ENCODE measurements around the gene TBC1D19.
A peak's percentile ranks its signal among the peaks of the same experiment; 100 is the strongest.
"Not testable (repeated sequence)": the region's sequence is repeated elsewhere in the genome, so short reads cannot be mapped to it uniquely, and the experiment has no call there.

TBC1D19 gene

DNA sequence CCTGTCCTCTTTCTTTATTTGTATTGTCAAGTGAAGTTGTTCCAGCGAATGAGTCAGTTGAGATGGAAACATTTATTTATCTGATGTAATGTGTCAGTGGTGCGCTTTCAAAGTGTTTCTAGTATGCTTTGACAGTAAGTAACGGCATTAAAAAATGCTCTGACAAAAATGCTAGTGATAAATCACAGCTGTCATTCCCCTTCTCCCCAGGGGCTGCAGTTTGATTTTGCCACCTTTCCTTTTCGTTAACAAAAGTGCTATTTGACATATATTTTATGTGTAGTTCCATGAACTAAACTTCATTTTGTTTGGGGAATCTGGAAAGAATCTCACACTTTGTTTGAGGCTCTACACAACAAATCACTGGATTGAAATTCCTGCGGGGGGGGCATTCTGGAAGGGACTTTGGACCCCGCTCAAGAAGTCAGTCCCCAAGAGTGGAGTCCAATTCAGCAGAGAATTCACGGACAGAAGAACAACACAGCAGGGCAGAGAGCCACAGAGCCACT, 7.6 kb upstream of the TBC1D19 start:
- TF ChIP-seq, protein P1, sequence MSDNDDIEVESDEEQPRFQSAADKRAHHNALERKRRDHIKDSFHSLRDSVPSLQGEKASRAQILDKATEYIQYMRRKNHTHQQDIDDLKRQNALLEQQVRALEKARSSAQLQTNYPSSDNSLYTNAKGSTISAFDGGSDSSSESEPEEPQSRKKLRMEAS (IDR thresholded peaks at IDR 0.05; ENCODE audit: low read depth, low read length) = no peak
- TF ChIP-seq MYC (IDR thresholded peaks at IDR 0.05; ENCODE audit: low read depth, low read length) (no peak), POLR2A (IDR thresholded peaks at IDR 0.05; ENCODE audit: extremely low read depth, insufficient read length) (no peak)
- TF ChIP-seq, protein P2, sequence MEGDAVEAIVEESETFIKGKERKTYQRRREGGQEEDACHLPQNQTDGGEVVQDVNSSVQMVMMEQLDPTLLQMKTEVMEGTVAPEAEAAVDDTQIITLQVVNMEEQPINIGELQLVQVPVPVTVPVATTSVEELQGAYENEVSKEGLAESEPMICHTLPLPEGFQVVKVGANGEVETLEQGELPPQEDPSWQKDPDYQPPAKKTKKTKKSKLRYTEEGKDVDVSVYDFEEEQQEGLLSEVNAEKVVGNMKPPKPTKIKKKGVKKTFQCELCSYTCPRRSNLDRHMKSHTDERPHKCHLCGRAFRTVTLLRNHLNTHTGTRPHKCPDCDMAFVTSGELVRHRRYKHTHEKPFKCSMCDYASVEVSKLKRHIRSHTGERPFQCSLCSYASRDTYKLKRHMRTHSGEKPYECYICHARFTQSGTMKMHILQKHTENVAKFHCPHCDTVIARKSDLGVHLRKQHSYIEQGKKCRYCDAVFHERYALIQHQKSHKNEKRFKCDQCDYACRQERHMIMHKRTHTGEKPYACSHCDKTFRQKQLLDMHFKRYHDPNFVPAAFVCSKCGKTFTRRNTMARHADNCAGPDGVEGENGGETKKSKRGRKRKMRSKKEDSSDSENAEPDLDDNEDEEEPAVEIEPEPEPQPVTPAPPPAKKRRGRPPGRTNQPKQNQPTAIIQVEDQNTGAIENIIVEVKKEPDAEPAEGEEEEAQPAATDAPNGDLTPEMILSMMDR (IDR thresholded peaks at IDR 0.05; ENCODE audit: low read depth, low read length) = no peak
- no peak for DNase-seq (ENCODE audit: low read depth)
- H3K4me3 ChIP-seq (ENCODE audit: low read depth, low read length) = no peak overlapping the region

DNA sequence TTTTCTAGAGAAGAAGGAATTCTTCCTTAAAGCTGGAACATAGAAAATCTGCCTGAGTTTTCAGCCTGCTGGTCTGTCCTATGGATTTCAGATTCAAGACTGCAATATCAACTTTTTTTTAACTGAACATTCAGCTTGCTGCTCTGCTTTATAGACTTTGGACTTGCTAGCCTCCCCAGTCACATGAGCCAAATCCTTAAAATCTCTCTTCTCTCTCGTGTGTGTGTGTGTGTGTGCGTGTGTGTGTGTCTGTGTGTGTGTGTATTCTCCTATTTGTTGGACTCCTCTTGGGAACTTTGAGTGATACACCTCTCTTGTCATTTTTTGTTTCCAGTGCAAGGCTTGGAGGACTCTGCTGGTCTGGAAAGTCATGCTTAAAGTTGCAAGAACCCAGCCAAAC, 6.8 kb upstream of the TBC1D19 start:
- no peak for DNase-seq (ENCODE audit: low read depth)
- TF ChIP-seq MYC (IDR thresholded peaks at IDR 0.05; ENCODE audit: low read depth, low read length) (no peak), POLR2A (IDR thresholded peaks at IDR 0.05; ENCODE audit: extremely low read depth, insufficient read length) (no peak)
- TF ChIP-seq, protein P2 (IDR thresholded peaks at IDR 0.05; ENCODE audit: low read depth, low read length) = no peak
- TF ChIP-seq, protein P1 (IDR thresholded peaks at IDR 0.05; ENCODE audit: low read depth, low read length) = no peak
- H3K4me3 ChIP-seq (ENCODE audit: low read depth, low read length) = no peak overlapping the region

DNA sequence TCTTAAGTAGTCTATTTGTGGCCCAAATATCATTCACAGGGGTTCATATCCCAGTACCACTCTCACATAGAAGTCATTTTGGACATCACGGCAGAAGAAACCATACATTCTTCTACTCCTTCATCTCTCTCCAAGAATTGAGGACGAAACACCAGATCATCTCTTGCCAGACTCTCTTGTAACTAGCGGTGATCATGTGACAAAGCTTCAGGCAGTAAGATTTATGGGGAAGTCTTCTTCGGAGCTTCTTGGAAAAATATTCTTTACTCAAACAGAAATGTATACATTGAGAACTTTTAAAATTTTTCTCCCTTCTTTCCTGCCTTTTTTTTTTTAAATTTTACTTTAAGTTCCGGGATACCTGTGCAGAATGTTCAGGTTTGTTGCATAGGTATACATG, 4.7 kb upstream of the TBC1D19 start:
- DNase-seq (ENCODE audit: low read depth) = no peak
- no peak overlapping the region for H3K4me3 ChIP-seq (ENCODE audit: low read depth, low read length)
- TF ChIP-seq MYC (IDR thresholded peaks at IDR 0.05; ENCODE audit: low read depth, low read length) = no peak
- TF ChIP-seq, protein P1 (IDR thresholded peaks at IDR 0.05; ENCODE audit: low read depth, low read length) = no peak
- TF ChIP-seq, protein P2 (IDR thresholded peaks at IDR 0.05; ENCODE audit: low read depth, low read length) = no peak
- no peak for TF ChIP-seq POLR2A (IDR thresholded peaks at IDR 0.05; ENCODE audit: extremely low read depth, insufficient read length)

DNA sequence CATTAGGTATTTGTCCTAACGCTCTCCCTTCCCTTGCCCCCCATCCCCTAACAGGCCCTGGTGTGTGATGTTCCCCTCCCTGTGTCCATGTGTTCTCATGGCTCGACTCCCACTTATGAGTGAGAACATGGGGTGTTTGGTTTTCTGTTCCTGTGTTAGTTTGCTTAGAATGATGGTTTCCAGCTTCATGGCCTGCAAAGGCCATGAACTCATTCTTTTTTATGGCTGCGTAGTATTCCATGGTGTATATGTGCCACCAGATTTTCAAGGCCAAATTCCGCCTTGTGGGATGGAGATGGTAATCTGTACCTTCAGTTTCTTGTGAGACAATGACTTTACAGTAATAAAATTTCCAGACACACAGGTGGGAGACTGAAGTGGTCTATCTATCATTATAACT, 2.5 kb upstream of the TBC1D19 start:
- DNase-seq (ENCODE audit: low read depth); H3K4me3 ChIP-seq (ENCODE audit: low read depth, low read length): not testable (repeated sequence)

DNA sequence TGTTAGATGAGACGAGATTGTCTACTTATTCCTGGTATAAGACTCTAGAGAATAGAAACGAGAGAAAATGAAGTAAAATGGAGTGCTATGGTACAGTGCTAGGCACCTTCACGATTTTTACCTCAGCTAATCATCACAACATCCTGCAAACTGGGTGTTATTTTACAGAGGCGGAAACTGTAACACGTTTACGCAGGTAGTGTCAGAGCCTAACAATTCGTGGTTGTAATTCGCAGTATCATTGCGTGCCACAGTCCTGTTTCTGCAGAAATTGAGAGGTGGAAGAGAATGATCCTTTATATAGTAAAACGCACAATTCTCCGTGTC, 383 bp upstream of the TBC1D19 start:
- H3K4me3 ChIP-seq (ENCODE audit: low read depth, low read length) = peak overlapping the region; percentile 84
- TF ChIP-seq, protein P1 (IDR thresholded peaks at IDR 0.05; ENCODE audit: low read depth, low read length) = no peak
- TF ChIP-seq, protein P2 (IDR thresholded peaks at IDR 0.05; ENCODE audit: low read depth, low read length) = no peak
- TF ChIP-seq POLR2A (IDR thresholded peaks at IDR 0.05; ENCODE audit: extremely low read depth, insufficient read length) (no peak), MYC (IDR thresholded peaks at IDR 0.05; ENCODE audit: low read depth, low read length) (no peak)
- no peak for DNase-seq (ENCODE audit: low read depth)

DNA sequence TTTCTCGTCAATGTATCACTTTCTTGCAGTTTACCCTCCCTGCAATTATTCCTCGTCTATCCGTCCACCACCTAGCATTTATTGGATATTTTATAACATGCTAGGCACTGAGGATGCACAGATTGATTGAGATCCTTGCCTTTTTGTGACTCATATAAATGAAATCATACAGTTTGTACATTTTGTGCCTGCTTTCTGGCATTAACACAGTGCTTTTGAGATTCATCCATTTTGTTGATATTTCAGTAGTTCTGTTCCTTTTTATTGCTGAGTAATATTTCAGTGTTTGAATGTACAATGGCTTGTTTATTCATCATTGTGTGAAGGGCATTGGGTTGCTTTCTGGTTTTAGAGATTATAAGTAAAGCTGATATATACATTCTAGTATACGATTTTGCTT, 841 bp downstream of the TBC1D19 start:
- TF ChIP-seq, protein P2 (IDR thresholded peaks at IDR 0.05; ENCODE audit: low read depth, low read length) = no peak
- no peak for TF ChIP-seq POLR2A (IDR thresholded peaks at IDR 0.05; ENCODE audit: extremely low read depth, insufficient read length)
- TF ChIP-seq MYC (IDR thresholded peaks at IDR 0.05; ENCODE audit: low read depth, low read length) = no peak
- TF ChIP-seq, protein P1 (IDR thresholded peaks at IDR 0.05; ENCODE audit: low read depth, low read length) = no peak
- H3K4me3 ChIP-seq (ENCODE audit: low read depth, low read length) = peak overlapping the region; percentile 84
- no peak for DNase-seq (ENCODE audit: low read depth)
